Cardiac septum (tissue), 1 donor: ENCODE results near the gene PPARGC1A. TPM values are rescaled to one million over a fixed set of nuclear protein-coding genes. Genes with fewer than 3 reads are reported as not detected.

ENCODE experiments used
- DNase-seq: peaks from one replicate; pipeline ENCODE4 v3.0.0-alpha.2; 2020; ENCODE audit warnings: low spot score
- intact Hi-C: fragments of 100-400 bp; cut with DNase I; formaldehyde crosslinking; loops from one replicate; pipeline ENCODE4 v1.14.0; 2022
- total RNA-seq: library from RNA; stranded (reverse); fragmentation: NEBNext Ultra II Directional; extraction: Animal tissue kit (Norgen Biotek cat#: 25700); gene quantifications from one replicate; pipeline ENCODE4 v1.2.1, GENCODE V29; 2021
- donor health status: DM: no; HTN: no; CAD: no.

Gene PPARGC1A
- total RNA-seq, 1 donor from 2014 or later = 99.6 TPM

DNA sequence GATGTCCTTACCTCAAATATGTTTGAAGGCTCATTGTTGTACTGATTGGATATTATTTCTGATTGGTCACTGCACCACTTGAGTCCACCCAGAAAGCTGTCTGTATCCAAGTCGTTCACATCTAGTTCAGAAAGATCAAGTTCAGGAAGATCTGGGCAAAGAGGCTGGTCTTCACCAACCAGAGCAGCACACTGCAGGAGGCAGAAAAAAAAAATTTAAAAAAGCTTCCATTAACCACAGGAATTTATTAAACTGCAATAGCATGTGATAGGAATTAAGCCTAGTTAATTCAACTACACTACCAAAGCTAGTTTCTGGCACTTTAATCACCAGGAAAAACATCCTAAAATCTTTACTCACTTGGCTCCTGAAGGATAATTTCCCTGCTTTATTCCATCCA, 5.1 kb downstream of the PPARGC1A start:
- intact Hi-C loops = loop anchor here (5.0 kb wide), 2 partner anchors 92 to 363 kb away; no protein-coding TSS in a partner anchor
- no peak for DNase-seq

DNA sequence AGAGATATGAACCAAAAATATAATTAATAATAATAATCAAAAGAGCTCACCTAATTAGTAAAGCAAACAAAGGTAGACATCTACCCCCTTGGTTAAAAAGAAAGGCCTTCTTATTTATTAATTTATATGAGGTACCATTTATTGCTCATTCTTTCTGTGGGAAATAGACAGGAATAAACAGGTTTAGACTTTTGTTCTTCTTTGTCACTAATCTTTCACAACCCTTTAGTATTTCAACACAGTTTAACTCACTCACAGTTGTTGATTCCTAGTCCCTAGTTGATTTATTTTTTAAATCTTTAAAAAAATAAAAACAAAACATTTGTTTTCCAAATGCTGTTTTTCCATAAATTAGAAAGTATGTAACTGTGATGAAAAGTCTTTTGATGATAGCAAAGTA, 5.6 kb downstream of the PPARGC1A start:
- intact Hi-C loops = no loop called here
- DNase-seq = no peak

DNA sequence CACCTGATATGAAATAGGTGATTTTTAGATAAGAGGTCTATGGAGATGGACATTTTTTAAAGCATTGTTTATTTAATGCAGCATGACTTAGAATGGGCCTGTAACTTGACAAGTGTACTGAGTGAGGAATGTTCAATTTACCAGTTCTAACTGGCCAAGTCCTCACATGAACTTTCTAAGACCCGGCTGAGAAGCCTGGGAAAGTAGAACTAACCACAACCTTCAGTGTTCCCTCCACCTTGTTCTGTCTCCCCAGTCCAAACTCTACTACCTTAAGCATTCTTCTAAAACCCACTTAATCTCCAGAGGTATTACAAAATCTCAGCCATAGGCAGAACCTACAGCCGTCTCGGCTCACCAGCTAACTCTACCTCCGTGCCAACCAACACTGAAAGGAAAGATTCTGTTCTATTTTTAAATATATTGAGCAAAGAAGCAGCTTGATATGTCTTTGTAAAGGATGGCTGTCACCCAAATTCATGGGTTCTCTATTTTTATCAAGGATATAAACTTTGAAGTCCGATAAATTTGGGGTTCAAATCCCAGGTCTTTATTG, 6.8 kb downstream of the PPARGC1A start:
- no peak for DNase-seq
- intact Hi-C loops = no loop called here

DNA sequence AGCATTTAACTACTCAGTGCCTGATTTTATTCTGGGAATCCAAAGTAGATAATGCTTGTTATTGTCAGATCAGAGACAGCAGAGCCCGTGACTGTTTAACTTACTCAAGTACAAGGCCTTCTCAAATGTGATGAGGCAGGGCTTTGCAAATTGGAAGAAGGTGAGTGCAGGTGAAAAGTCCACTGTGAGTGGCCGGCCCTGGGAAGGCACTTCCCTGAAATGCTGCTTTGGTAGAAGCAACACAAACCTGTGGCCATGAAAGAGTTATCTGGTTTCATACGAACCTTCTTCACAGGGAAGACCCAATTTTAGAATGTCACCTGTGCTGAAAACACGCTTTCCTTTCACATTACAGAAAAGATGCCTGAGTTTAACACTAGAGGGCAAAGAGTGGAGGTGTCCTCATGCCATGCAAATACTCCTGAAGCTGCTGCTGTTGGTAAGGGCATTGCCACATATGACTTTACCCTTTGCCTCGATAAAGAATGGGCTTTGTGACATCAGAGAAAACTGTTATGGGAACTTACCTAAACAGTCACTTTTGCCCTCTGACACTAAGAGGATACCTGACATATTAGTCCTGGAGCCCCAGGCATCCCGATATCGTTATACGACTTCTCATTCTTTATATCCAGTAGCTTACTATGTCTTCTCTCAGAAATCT, 8.0 kb downstream of the PPARGC1A start:
- DNase-seq = no peak
- intact Hi-C loops = no loop called here

DNA sequence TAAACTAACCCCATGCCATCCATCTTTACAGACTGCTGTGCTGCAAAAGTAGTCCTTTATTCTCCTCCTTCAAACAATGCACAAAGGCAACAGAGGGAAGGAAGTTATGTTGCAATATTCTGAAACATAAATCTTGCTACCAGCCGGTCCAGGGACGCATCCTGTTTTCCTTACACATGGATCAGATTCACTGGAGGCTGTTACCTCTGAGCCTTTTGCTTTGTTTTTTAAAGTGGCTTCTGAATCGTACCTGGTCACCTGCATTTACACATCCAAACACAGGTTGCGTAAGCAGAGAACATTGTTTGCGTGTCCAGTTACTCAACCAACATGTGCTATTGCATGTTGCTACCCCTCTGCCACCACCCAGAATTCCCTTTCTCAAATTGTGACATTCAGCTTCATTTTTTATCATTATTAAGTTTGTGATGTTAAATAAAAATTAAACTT, 8.8 kb downstream of the PPARGC1A start:
- DNase-seq = no peak
- intact Hi-C loops = no loop called here

DNA sequence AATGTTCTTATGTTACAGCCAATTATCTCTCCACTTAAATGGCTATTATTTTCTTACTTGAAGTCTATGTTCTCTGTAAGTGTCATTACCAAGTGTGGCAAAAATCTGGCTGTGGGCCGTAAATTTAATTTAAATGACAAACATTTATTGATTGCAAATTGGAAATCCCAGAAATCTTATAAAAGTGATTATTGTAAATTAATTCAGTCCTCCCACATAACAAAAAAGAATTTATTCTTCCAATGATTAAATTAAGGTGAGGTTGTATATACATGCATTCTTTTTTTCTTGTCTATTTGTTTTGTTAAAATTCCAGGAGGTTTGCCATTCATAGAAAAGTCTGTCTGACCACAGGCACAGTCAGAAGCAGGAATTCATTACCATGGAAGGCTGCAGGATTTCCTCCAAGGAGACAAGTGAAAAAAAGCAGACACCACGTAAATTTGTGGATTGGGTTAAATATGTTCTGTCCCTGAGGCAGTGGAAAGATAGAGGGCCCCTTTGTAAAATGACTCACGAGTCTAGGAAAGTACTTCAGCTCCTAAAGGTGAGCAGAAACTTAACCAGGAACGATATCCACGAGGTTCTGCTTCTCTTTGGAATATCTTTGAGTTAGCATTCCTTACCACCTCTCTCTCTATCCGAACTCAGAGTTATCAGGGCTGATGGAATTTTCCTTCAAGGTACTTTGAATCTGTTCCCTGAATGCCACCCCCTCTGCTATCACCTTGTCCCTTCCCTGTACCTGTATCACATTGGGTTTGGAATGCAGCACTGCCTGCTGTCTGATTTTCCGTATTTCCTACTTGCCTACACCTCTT, 10.7 kb downstream of the PPARGC1A start:
- intact Hi-C loops = no loop called here
- DNase-seq = no peak

DNA sequence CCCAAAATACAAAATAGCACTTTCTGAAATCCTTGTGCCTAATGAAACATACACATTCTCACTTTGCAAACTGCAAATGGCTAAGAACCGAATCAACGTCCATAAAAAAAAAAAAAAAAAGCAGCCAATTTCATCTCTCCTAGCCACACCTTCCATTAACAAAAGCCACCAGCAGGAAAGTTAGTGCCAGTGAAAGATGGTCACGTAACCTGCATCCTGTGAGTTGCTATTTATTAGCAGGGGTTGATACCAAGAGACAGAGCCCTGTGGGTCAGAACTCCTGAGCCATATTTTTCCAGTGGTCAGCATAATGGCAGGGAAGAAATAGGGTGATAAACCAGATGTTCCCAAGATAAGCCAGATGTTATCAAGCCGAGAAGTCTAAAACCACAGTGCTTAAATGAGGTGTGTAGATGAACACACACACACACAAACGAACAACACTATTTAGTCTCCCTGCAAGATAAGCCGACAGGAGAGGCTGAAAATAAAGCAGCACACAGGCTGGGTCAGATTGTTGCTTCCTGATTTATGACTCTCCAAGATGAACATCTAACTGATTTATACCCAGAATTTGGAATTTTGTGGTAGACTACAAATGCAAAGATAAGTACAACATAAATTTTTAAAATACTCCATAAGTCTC, 11.5 kb downstream of the PPARGC1A start:
- intact Hi-C loops = no loop called here
- DNase-seq = no peak

DNA sequence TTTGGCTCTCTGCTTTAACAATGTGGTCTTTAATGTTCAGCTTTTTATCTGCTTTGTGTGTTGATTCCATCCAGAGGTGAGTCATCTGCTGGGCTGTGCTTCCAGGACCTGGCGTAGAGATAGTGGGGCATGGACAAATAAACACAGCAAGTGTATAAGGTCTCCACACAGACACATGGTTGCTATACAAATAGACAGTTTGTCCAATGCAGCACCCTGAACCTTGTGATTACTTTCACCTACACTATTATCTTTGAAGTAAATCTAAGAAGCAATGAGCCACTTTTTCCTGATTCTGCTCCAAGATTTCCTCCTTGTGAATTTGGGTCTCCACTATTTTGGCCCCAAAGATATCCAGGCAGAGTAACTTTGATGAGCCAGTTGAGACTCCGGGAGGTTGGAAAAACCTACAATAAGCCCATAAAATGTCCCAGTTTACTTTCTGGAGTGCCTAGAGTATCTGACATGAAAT, 12.1 kb downstream of the PPARGC1A start:
- intact Hi-C loops = no loop called here
- no peak for DNase-seq

DNA sequence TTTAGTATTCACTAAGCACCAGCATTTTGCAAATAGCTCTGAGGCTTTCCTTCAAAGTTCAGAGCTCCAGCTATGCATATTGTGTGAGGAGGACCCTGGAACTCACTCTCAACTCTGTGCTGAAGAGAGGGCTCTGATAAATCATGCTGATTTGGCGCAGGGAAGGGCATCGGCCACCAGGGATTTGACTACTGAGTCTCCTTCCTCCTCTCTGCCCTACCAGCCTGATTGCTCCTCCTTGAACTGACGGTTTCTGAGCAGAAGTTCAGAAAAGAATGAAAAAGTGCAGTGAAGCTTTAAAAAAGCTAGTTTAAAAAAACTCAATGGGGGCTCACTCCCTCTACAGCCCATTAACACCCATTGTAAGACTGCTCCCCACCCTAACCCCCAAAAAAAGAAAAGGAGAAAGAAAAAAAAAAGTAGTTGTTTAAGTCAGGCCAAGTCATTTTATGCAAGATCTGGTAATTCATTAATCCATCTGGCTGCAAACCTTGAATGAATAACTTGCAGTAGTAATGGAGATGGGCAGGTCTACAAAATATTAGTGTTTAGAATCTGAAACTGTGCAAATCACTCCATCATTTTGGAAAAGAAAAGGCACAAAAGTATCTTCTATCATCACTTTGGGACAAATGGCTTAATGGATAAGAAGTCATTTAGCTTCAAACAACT, 13.3 kb downstream of the PPARGC1A start:
- intact Hi-C loops = no loop called here
- DNase-seq = no peak

DNA sequence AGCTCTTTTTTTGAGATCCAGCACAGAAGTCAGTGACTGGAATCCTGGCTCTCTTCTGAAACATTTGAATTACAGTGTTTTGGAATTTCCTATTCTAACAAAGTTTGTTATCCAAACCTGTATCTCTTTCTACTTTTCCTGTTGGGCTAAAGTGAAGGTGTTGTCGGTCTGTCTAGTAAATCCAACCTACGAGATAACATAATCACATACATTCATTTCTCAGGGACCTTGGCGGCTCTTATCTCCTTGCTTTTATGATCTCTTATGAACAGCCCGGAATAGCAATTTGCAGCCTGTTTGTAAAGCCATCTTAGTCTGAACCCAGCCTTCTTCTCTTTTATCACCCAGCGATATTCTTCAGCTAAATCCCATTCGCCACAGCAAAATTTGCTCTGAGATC, 14.5 kb downstream of the PPARGC1A start:
- intact Hi-C loops = no loop called here
- DNase-seq = no peak

DNA sequence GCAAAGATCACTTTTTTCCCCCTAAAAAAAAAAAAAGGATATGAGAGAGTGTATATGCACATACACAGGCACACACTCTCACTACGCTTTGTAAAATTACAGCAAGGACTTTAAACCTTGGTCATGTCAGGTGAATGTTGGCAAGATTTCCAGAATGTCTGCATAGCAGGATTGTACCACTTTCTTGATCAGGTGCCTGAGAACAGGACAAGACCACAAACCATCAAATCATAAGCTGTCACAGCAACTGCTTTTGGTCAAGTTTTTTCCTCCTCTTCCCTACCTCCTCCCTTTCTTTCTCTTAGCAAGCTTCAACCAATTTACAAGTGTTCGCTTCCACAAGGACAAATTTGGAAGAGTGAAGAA, 15.3 kb downstream of the PPARGC1A start:
- no peak for DNase-seq
- intact Hi-C loops = no loop called here

DNA sequence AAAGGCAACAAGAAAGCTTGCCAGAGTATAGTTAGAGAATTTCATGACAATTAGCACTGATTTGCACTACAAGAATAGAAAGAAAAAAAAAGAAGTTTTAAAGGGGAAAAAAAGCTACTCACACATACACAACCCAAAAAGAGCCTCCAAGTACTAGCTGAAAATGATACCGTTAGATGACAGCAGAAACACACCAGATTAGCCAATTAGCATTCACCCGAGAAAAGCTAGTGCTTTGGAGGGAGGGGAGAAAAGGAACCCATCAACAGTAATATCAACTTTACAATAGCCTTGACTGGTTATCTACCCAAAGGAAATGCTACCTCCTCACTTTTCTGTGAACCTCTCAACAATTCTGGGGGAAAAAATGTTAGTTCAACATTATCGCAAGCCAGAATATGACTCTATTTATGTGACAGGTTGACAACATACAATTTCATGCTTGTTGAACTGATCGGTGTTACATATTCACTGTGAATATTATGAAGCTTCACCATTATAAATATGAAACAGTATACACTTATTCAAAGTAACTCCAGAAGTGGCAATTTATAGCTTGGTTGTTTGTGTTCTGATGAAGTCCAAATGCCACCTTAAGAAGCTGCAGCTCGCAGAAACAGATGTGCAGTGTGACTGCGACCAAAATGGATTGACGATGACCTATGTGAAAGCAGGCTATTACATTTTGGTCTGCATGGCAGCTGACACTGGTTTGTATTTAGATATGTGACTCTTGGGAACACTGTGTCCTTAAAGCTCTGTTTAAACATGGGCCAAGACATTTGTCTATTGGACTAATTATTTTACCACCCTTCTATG, 15.9 kb downstream of the PPARGC1A start:
- no peak for DNase-seq
- intact Hi-C loops = no loop called here

DNA sequence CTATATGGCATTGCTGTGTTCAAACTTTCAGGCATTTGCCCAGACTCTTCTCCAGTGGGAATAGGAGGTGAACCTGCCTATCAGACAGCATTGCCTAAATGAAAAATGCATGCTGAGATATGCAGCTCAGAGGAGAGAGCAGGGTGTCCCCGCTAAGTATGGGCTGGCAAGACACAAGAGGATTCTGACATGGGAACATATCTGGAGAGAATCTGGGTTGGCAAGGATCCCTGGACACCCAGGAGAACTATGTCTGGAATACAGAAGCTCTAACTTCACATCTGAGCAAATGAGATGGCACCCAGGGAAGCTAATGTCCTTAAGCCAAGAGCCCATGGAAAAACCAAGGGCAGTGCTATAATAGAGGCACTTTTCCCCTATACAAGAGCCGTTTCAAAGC, 18.4 kb downstream of the PPARGC1A start:
- DNase-seq = no peak
- intact Hi-C loops = no loop called here

DNA sequence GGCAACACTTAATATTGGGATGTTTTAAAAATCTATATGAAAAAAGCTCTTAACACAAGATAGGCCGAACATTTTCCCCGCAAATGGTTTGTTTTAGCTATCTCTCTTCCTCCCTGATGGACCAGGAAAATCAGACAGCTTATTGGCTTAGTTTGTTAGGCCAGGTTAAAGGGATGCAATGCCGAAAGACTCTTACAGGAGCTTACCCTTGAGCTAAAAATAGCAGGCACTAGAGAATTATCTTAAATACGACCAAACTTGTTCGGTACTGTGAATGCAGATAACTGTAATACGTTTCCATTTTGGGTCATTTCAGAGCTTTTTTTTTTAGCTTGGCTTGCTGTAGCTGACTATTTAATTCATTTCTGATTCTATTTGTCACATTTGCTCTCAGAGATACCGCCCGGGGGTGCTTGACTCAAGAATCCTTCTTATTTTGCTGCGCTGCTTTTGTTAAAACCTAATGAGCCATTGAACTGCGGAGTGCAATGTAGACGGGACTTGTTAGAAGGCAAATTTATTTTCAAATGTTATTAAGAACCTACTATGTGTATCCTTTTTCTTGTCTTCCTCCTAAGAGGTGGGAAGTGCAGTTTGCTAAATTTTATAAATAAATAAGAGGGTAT, 23.3 kb downstream of the PPARGC1A start:
- intact Hi-C loops = no loop called here
- no peak for DNase-seq

DNA sequence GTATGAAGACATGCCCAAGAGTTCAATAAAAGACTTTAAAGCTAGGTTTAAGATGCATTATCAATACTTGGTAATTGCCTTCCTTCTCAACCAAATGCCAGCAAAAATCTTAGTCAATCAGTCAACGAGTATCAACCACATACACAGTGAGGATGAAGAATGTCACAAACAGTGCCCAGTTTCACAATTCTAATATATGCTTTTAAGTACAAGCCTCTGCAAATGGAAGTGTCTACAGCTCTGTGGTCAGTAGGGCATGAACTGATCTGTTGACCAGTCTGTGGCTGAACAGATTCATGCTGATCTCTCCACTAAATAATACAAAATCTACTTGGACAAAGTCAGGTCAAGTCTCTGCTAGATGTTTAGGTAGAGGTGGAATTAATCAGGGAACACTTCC, 27.9 kb downstream of the PPARGC1A start:
- intact Hi-C loops = no loop called here
- DNase-seq = no peak

DNA sequence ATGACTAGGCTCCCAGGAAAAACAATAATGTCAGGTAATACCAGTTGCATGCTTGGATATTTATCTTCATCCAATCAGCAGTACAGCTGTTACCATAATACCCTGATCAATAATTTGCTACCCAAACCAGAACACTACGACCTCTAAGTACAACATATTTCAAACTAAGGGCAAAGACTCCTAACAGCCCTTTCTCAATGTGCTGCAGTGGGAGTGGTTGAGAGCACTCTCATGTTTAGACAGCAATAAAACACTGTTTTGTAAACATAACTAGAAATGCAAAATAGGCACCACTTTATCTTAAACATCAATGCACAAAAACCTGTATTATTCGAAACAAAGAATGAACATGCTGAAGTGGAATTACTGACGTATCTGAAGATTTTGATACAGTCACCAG, 28.9 kb downstream of the PPARGC1A start:
- intact Hi-C loops = no loop called here
- no peak for DNase-seq

DNA sequence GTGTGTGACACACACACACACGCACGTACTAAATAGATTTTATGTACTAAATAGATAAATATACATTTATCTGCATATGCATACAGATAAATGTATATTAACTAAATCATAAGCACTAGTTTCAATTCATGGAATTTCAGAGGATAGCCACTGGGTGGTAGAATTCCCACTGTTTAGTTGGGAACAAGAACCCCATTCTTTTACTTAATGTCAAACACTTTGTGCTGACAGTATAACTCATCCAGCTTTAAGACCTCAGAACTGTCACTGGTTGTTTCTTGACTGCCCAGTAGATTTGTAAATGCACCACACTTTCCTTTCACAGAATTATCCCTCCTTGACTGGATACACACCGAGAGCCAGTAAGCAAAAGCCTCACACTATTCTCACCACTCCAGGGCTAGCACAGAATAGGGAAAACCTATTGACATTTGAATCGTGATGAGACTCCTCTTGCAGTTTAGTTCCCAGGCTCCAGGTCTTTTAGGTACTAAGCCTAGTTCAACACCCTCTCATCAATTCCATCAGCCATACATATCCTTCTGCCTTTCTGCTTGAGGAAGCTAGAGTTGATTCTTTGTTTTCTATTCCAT, 32.4 kb downstream of the PPARGC1A start:
- intact Hi-C loops = loop anchor here (10.0 kb wide), 1 partner anchor 387 kb away; no protein-coding TSS in a partner anchor
- DNase-seq = no peak

DNA sequence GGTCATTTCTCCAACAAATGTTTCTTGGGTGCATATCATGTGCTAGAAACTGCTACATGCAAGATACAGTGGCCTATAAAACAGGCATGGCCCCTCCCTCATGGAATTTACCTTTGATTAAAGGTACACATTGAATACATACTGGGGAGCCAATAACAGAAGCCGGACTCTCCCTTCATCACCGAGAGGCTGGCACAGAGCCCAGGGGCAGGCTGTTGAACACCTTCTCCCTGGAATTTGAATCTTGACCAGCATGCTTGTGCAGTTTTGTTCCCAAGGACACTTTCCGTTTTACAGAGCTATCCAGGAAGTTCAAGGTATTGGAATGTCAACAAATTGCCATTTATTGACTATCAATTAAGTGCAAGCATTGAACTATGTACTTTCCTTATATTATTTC, 33.2 kb downstream of the PPARGC1A start:
- intact Hi-C loops = loop anchor here (10.0 kb wide), 1 partner anchor 388 kb away; no protein-coding TSS in a partner anchor
- DNase-seq = no peak
